ENCODE measurements around the gene CHRM4. TPM values are rescaled to one million over a fixed set of nuclear protein-coding genes. Genes with fewer than 3 reads are reported as not detected.

The CHRM4 gene
- total RNA-seq, 2 experiments from 2014 or later: 0.09 TPM; not detected in 1

DNA sequence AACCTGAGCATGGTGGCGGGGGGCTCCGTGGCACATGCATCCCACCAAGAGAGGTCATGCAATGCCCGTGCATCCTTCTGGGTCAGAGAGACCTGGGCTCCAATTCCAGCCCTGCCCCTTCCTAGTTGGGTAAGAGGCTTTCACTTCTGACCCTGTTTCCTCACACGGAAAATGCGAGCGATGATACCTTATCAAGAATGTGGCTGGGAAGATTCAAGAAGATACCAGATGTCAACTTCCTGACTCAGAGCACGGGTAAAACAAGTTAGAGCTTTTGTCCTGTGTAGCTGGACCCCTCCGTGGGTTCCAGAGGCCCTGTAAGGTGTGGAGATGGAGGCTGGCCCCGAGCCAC is 53.0 kb downstream of the CHRM4 start:
- no peak overlapping the region for H3K4me3 ChIP-seq (ENCODE audit: low read depth, low read length, poor library complexity, severe bottlenecking)
- DNase-seq (ENCODE audit: low spot score): no peak
- intact Hi-C loops (cut with micrococcal nuclease; ENCODE audit: unreplicated experiment): no loop called here
- peaks cover 8% of the 10 kb centered on the region for H3K4me1 ChIP-seq (ENCODE audit: insufficient read depth, low read length, poor library complexity, severe bottlenecking)
- no peaks in the 10 kb centered on the region for H4K20me1 ChIP-seq (ENCODE audit: insufficient read depth, low read length)
- ChIA-PET POLR2A (interaction anchor here (0.6 kb wide), 1 partner anchor 103 kb away, joined by 4 read pairs; no protein-coding TSS in a partner anchor), CTCF (ENCODE audit: unreplicated experiment) (no interaction called here)
- H3K27ac ChIP-seq (ENCODE audit: low read depth, low read length, poor library complexity, severe bottlenecking): no peak overlapping the region
- TF ChIP-seq CTCF (conservative IDR thresholded peaks at IDR 0.05; ENCODE audit: low read length) (no peak), EZH2phosphoT487 (IDR thresholded peaks at IDR 0.05; ENCODE audit: borderline replicate concordance, low read depth, low read length) (no peak)
- no peaks in the 10 kb centered on the region for H3K79me2 ChIP-seq (ENCODE audit: insufficient read depth, low read depth, low read length)
- no peak overlapping the region for H3K4me2 ChIP-seq (ENCODE audit: low read length)
- no peaks in the 10 kb centered on the region for H3K9me2 ChIP-seq (ENCODE audit: insufficient read depth, low read length)
- BruUV-seq (replicated peaks): no TSS peak
- no peaks in the 10 kb centered on the region for H3K36me3 ChIP-seq (ENCODE audit: insufficient read depth, low read length)
- no peak overlapping the region for H2AFZ ChIP-seq (ENCODE audit: low read length)
- no peaks in the 10 kb centered on the region for H3K9me3 ChIP-seq (ENCODE audit: low read length)

- no TSS peak for BruUV-seq (replicated peaks)
- H3K4me1 ChIP-seq (ENCODE audit: insufficient read depth, low read length, poor library complexity, severe bottlenecking): peaks cover 9% of the 10 kb centered on the region
- CTCF ChIA-PET (ENCODE audit: unreplicated experiment): no interaction called here
- H3K79me2 ChIP-seq (ENCODE audit: insufficient read depth, low read depth, low read length): no peaks in the 10 kb centered on the region
- no peaks in the 10 kb centered on the region for H3K9me2 ChIP-seq (ENCODE audit: insufficient read depth, low read length)
- no peak overlapping the region for H2AFZ ChIP-seq (ENCODE audit: low read length)
- H3K9me3 ChIP-seq (ENCODE audit: low read length): no peaks in the 10 kb centered on the region
- POLR2A ChIA-PET: no interaction called here
- H3K4me2 ChIP-seq (ENCODE audit: low read length): no peak overlapping the region
- DNase-seq (ENCODE audit: low spot score): no peak
- no peaks in the 10 kb centered on the region for H3K36me3 ChIP-seq (ENCODE audit: insufficient read depth, low read length)
- TF ChIP-seq EZH2phosphoT487 (IDR thresholded peaks at IDR 0.05; ENCODE audit: borderline replicate concordance, low read depth, low read length) (no peak), CTCF (conservative IDR thresholded peaks at IDR 0.05; ENCODE audit: low read length) (no peak)
- H3K27ac ChIP-seq (ENCODE audit: low read depth, low read length, poor library complexity, severe bottlenecking): no peak overlapping the region
- H3K4me3 ChIP-seq (ENCODE audit: low read depth, low read length, poor library complexity, severe bottlenecking): no peak overlapping the region
- intact Hi-C loops (cut with micrococcal nuclease; ENCODE audit: unreplicated experiment): no loop called here
- H4K20me1 ChIP-seq (ENCODE audit: insufficient read depth, low read length): no peaks in the 10 kb centered on the region
These were observed 53.8 kb downstream of the CHRM4 start for GRCh38 chr11:46337626-46338345.

DNA sequence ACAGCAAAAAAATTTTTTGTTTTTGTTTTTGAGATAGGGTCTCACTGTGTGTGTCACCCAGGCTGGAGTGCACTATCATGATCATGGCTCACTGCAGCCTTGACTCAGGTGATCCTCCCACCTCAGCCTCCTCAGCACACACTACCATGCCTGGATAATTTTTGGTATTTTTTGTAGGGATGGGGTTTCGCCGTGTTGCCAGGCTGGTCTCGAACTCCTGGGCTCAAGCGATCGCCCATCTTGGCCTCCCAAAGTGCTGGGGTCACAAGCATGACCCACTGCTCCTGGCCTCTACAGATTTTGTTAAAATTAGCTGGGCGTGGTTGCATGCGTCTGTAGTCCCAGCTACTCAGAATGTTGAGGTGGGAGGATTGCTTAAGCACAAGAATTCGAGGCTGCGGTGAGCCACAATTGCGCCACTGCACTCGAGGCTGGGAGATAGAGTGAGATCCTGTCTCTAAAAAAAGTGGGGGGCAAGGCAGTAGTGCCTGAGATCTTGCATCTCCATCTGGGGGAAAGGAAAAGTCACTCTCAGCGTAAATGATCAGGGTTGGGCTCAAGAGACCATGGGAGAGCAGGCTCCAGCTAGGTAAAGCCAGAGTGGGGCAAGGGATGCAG is 54.9 kb downstream of the CHRM4 start:
- POLR2A ChIA-PET: no interaction called here
- Histone ChIP-seq H3K9me3 (ENCODE audit: low read length) (no peaks in the 10 kb centered on the region), H3K4me1 (ENCODE audit: insufficient read depth, low read length, poor library complexity, severe bottlenecking) (peaks cover 3% of the 10 kb centered on the region), H2AFZ (ENCODE audit: low read length) (no peak overlapping the region), H3K27ac (ENCODE audit: low read depth, low read length, poor library complexity, severe bottlenecking) (no peak overlapping the region), H3K4me2 (ENCODE audit: low read length) (no peak overlapping the region), H3K9me2 (ENCODE audit: insufficient read depth, low read length) (no peaks in the 10 kb centered on the region), H3K4me3 (ENCODE audit: low read depth, low read length, poor library complexity, severe bottlenecking) (no peak overlapping the region), H3K79me2 (ENCODE audit: insufficient read depth, low read depth, low read length) (no peaks in the 10 kb centered on the region), H4K20me1 (ENCODE audit: insufficient read depth, low read length) (no peaks in the 10 kb centered on the region), H3K36me3 (ENCODE audit: insufficient read depth, low read length) (no peaks in the 10 kb centered on the region)
- no peak for DNase-seq (ENCODE audit: low spot score)
- TF ChIP-seq EZH2phosphoT487 (IDR thresholded peaks at IDR 0.05; ENCODE audit: borderline replicate concordance, low read depth, low read length): no peak
- TF ChIP-seq CTCF (conservative IDR thresholded peaks at IDR 0.05; ENCODE audit: low read length): no peak
- BruUV-seq (replicated peaks): no TSS peak
- CTCF ChIA-PET (ENCODE audit: unreplicated experiment): no interaction called here
- intact Hi-C loops (cut with micrococcal nuclease; ENCODE audit: unreplicated experiment): no loop called here
